Measurements from ENCODE around the gene RPL37A. TPM values are rescaled to one million over a fixed set of nuclear protein-coding genes. Genes with fewer than 3 reads are reported as not detected.
"Not testable (repeated sequence)": the region's sequence is repeated elsewhere in the genome, so short reads cannot be mapped to it uniquely, and the experiment has no call there.

Gene RPL37A
- total RNA-seq, 1 experiment from 2014 or later, result 1,405 TPM

DNA sequence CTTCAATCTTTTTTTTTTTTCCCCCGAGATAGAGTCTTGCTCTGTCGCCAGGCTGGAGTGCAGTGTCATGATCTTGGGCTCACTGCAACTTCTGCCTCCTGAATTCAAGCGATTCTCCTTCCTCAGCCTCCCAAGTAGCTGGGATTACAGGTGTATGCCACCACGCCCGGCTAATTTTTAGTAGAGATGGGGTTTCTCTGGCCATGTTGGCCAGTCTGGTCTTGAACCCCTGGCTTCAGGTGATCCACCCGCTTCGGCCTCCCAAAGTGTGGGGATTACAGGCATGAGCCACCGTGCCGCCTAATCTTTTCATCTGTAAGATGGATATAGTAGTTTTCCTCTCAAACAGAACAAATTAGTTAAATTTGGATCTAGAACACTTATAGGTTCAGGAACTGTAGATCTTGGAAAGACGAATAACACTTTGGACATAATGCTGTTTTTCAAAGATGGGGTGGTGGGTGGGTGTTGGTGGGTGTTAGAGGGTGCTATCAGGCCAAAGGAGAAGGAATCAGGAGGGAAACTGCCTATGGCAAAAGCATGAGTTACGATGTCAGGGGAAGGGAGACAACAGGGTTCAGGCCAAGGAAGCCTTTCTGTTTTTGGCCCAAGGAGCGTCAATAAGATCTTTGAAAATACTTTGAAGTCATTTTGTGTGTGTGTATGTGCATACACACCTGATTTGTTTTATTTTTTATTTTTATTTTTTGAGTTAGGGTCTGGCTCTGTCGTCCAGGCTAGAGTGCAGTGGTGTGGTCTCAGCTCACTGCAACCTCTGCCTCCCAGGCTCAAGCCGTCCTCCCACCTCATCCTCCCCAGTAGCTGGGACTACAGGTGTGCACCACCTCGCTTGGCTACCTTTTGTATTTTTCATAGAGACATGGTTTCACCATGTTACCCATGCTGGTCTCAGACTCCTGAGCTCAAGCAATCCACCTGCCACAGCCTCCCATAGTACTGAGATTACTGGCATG is 6.8 kb downstream of the RPL37A start:
- in situ Hi-C loops (cut with HindIII; ENCODE audit: low sequenced_read_pairs), result no loop called here
- no peak for DNase-seq (ENCODE audit: low spot score)

DNA sequence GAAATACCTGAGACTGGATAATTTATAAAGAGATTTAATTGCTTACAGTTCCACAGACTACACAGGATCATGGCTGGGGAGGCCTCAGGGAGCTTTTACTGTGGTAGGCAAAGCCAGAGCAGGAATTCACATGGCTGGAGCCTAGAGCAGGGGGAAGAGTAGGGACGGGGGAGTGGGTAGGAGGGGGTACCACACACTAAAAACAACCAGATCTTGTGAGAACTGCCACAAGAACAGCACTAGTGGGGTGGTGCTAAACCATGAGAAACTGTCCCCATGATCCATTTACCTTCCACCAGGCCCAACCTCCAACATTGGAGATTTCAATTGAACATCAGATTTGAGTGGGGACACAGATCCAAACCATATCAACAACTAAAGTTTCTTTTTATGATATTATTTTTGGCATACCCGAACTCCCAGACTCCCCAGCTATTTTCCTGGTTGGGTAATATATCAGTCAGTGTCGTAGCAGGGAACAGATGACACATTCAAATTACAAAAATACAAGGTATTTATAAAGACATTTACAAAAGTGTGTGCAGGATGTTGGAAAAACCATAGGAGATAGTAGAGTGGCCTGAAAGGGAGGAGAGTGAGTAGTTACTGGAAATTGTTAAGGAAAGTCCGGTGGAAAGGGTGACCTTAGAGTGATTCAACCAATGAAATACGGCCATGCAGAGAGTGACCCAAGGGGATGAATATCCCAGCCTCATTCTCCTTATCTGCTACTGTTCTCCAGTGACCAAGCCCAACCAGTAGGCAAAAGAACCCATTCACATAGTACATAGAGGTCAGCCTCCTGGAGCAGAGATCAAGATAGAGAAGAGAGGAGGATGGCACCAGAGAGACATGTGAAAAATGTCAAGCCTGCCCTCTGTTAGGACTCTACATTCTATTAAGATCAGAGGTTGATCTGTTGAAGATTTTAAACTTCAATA is 8.8 kb downstream of the RPL37A start:
- no peak for DNase-seq (ENCODE audit: low spot score)
- in situ Hi-C loops (cut with HindIII; ENCODE audit: low sequenced_read_pairs), result no loop called here

DNA sequence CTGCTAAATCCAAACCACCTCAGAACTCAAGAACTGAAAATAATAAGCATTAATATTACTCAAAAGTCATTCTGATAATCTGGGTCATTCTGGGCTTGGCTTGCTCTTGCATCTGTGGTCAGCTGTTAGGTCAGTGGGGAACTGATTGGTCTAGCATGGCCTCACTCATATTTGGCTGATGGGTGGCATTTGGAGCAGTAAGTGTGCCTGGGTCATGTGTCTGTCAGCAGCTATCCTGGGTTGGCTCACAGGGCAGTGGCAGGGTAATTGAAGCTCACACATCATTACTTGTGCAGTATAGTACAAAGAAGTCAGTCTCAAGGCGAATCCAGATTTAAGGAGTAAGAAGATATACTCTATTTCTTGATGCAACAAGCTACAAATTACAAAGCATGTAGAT is 9.6 kb downstream of the RPL37A start:
- no peak for DNase-seq (ENCODE audit: low spot score)
- in situ Hi-C loops (cut with HindIII; ENCODE audit: low sequenced_read_pairs), result no loop called here

DNA sequence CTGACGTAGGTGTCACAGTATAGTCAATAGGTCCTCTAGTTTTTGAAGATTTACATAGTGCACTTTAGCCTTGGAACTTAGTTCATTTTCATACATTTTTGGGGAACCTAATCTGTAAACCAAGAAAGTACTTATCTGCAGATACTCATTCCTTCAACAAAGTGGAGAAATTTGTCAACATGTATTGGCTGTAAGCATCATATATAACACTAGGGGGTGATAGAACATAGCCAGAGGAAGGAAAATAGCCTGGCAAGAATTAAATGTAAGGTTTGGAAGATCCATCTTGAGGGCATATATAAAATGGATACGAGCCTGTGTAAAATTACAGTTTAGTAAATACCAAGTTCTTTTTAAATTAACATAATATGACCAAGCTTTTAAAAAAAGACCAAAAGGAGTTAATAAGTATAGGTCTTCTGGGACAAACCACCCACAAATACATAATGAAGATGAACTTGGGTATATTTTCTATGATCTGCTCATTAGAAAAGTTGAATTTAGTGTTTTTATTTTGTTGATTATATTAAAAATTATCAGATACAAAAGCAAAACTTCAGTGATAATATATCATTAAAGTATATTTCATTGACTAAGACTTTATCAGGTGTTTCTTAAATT is 18.2 kb downstream of the RPL37A start:
- DNase-seq (ENCODE audit: low spot score), result peak; percentile 48
- in situ Hi-C loops (cut with HindIII; ENCODE audit: low sequenced_read_pairs), result no loop called here

DNA sequence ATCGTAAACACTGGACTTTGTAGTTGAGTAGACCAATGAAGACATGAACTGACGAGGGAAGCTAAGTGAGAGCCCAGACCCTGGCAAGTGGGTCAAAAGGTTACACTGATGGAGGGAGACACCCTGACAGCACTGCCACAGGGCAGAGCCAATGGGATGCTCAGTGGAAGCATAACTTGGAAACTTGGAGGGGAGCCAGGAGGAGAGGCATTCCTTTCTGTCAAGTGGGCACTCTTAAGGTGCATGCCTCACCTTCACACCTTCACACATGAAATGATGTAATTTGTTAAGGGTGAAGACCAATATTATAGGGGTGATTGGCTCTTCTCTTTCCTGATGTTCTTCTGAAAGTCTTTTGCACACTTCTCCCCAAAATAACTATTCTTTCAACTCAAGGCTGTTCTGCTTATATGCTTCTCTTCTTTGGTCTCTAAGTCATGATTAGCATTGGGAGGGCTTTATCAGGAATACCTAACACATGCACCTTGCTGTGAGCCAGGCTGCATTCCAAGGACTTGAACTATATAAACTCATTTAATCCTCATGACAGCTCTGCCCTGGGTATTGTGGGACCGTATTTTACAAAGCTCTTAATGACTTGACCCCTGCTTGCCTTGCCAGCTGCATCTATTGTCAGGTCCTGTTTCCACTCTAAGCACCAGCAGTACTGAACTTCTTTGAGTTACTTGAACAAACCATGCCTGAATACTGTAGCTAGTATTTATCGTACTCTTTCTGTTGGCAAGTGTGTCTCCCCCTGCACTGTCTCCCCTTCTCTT is 19.0 kb downstream of the RPL37A start:
- DNase-seq (ENCODE audit: low spot score), result no peak
- in situ Hi-C loops (cut with HindIII; ENCODE audit: low sequenced_read_pairs), result no loop called here

DNA sequence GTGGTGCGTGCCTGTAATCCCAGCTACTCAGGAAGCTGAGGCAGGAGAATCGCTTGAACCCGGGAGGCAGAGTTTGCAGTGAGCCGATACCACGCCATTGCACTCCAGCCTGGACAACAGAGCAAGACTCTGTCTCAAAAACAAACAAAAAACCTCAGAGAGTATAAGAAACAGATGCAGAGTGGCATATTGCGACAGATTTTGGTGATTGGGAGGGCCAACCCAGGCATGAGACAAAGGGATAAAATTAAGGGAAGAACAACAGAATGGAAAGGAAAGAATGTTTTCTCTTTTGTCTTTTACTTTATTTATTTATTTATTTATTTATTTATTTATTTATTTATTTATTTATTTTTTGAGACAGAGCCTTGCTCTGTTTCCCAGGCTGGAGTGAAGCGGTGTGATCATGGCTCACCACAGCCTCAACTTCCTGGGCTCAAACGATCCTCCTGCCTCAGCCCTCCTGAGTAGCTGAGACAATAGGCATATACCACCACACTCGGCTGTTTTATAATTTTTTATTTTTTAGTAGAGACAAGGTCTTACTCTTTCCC is 20.0 kb downstream of the RPL37A start:
- in situ Hi-C loops (cut with HindIII; ENCODE audit: low sequenced_read_pairs); DNase-seq (ENCODE audit: low spot score): not testable (repeated sequence)

DNA sequence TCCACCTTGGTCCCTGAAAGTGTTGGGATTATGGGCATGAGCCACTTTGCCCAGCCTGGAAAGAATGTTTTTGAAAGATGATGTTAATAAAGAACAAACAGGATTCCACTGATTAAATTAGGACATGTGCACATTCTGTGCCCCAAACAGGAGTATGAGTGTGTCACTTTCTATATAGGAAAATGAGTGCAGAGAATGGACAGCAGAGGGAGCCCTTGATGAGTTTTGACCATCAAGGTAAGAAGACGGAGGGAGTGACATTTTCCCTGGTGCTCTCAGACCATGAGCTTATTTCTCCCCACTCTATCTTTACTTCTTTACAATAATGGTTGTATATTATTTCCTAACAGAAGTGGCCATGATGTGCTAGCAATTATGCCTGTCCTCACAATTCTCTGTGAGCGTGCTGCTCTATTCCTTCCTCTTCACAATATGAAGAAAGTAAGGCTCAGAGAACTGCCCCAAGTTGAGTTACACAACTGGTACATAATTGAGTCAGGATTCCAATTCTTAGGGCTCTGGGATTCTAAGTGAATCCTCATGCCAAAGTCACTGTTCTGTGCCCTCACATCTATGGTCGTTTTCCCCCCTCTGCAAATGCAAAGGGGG is 20.6 kb downstream of the RPL37A start:
- in situ Hi-C loops (cut with HindIII; ENCODE audit: low sequenced_read_pairs), result no loop called here
- DNase-seq (ENCODE audit: low spot score), result peak; percentile 85

DNA sequence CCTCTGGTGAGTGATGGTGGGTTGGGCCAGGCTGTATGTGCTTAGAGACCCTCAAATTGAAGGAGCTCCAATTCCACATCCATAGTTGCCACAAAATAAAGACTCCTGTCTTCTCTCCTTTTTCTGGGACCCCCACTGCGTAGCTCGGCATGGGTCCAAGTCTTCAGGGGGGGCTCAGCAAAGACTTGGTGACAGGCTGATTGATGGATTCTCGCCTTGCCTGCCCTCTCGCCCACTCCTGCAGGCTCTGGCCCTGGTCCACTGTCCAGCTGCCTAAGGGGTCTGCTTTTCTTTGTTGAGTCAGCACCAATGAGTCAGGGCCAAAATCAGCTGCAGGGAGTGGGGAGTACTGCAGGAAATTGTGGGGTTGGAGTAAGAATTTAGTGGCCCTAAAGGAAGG is 21.5 kb downstream of the RPL37A start:
- no peak for DNase-seq (ENCODE audit: low spot score)
- in situ Hi-C loops (cut with HindIII; ENCODE audit: low sequenced_read_pairs), result no loop called here

DNA sequence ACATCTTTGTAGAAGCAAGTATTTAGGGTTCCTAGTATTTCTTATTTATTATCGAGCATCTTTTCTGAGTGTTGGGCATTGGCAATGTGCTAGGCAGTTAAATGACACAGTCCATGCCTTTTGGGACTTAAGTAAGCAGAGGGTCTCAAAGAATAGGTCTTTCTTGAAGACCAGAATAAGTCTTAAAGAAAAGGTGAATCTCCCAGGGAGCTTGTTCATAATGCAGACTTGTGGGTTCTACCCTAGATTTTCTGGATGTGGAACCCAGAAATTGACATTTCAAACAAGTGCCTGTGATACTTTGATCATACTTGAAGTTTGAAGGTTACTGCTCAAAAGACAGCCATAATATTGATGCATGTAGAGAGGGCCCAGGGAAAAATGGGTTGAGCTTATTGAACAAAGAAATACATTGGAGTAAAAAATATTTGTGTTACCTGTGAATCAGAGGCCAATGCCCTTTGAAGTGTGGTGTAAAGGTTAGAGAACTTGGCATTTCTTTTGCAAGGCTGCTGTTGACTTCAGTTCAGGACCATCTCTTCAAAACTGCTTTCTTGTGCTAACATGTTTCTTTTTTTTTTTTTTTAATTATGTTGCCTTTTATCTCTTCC is 24.4 kb downstream of the RPL37A start:
- DNase-seq (ENCODE audit: low spot score), result no peak
- in situ Hi-C loops (cut with HindIII; ENCODE audit: low sequenced_read_pairs), result no loop called here

DNA sequence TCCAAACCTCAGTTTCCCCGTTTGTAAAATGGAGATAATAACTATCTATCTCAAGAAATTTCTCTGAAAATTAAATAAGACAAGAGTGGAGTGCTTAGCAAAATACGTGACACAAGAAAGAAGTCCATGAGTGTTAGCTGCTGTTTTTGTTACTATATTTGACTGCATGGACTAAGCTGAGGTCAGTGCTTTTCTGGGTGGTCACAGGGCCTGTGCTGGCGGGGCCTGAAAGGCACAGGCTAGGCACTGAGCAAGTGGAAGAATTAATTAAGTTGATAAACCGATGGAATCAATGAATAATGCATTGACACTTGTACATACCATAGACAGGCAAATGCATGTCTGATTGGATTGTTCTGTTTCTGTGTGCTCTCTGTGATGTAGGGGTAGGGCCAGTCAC is 27.3 kb downstream of the RPL37A start:
- in situ Hi-C loops (cut with HindIII; ENCODE audit: low sequenced_read_pairs), result no loop called here
- no peak for DNase-seq (ENCODE audit: low spot score)

DNA sequence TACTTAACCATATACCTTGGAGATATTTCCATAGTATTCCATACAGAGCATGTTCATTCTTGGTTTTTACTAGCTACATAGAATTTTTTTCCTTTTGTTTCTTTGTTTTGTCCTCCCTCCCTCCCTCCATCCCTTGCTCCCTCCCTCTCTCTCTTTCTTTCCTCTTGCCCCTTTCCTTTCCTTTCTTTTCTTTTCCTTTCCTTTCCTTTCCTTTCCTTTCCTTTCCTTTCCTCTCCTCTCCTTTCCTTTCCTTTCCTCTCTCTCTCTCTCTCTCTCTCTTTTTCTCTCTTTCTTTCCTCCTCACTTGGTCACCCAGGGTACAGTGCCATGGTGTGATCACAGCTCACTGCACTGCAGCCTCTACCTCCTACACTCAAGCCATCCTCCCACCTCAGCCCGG is 28.3 kb downstream of the RPL37A start:
- in situ Hi-C loops (cut with HindIII; ENCODE audit: low sequenced_read_pairs), result no loop called here
- no peak for DNase-seq (ENCODE audit: low spot score)

DNA sequence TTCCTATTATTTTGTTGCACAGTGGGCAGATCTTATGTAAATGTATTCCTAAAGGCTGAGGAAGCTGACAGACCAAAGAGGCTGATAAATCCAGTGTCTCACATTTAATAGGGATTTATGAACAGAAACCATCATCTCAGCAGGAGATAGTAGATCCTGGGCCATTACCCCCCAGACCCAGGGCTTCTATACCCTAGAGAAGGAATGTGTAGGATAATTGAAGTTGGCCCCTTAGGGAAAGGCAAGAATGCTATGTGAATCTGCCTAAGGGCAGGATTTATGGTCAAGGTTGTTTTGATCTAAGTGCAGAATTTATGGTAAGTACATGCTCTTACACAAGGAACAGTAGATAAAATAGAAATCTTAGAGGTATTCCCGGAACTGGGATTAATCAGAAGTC is 29.0 kb downstream of the RPL37A start:
- DNase-seq (ENCODE audit: low spot score), result no peak
- in situ Hi-C loops (cut with HindIII; ENCODE audit: low sequenced_read_pairs), result no loop called here

DNA sequence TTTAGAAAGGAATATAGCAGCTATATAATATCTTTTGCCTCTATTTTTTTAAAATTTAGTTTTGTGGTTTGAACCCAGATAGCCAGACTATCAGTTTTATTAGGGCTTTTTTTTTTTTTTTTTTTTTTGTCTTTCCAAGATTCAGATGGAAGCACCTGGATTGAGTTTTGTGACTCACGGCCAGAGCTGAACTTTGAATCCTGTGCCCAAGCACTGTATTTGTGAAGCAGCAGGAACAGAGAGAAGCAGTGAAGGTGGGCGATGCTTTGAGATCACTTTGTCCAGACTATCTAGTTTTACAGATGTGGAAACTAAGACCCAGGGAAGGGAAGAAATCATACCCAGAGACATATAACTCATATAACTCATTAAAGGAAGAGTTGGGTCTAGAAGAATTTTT is 33.9 kb downstream of the RPL37A start:
- no peak for DNase-seq (ENCODE audit: low spot score)
- in situ Hi-C loops (cut with HindIII; ENCODE audit: low sequenced_read_pairs), result no loop called here

DNA sequence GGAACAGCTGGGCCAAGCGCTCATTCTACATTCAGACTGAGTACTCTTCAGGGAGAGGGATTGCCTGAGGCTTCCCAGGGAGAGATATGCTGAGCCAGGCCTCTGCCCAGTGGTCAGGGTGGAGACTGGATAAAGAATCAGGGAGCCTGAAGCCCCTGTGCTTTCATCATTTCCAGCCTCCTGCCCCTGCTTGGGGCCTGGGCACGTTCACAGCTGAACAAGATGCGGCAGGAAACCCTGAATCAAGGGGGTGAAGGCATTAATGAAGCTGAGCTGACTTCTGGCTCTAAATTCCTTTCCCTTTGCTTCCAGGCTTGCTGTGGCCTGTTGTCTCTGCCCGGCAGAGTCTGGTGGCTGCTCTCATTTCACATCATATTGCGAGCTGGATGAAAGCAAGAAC is 35.0 kb downstream of the RPL37A start:
- in situ Hi-C loops (cut with HindIII; ENCODE audit: low sequenced_read_pairs), result no loop called here

DNA sequence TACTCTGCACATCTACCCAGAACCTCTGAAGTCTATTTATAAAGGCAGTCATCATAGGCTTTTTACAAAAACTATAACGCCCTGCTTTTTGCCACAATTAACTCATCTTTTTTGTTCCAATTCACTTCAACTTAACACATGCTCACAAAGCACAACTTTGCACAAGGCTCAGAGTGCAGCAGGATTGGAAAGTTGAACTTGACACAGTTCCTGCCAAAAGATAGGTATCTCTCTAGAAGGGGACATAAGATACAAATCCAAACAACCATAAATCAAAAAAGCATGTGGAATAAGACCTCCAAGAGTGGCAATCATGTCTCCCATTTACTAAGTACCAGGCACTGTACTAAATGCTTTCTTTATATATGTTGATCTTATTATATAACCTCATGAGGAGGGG is 36.2 kb downstream of the RPL37A start:
- in situ Hi-C loops (cut with HindIII; ENCODE audit: low sequenced_read_pairs), result no loop called here

More for the DNA sequence above, 35.0 kb downstream of the RPL37A start:
- no peak for DNase-seq (ENCODE audit: low spot score)

DNA sequence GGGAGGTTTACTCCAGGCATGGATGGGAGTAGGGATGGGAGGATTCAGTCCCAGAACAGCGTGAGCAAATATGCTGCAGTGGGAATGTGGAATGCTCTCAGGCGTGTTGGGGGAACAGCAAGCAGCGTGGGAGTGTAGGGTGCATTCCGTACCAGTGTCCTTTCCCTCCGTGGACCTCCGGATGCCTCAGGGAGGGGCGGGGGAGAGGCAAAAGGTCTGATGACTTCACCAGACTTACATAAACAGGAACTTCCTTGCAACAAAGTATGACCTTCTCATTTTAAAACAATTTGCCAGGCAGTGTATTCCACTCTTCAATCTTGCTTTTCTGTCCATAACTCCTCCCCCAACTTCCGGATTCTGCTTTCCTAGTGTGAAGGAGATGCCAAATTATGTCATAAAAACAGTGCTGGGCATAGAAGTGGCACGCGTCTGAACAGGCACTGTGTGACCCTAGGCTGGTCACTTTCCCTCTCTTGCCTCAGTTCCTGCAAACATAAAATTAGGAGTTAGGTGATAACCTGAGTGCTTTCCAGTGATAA is 36.9 kb downstream of the RPL37A start:
- in situ Hi-C loops (cut with HindIII; ENCODE audit: low sequenced_read_pairs), result no loop called here
- DNase-seq (ENCODE audit: low spot score), result no peak

More for the DNA sequence above, 36.2 kb downstream of the RPL37A start:
- DNase-seq (ENCODE audit: low spot score), result no peak

DNA sequence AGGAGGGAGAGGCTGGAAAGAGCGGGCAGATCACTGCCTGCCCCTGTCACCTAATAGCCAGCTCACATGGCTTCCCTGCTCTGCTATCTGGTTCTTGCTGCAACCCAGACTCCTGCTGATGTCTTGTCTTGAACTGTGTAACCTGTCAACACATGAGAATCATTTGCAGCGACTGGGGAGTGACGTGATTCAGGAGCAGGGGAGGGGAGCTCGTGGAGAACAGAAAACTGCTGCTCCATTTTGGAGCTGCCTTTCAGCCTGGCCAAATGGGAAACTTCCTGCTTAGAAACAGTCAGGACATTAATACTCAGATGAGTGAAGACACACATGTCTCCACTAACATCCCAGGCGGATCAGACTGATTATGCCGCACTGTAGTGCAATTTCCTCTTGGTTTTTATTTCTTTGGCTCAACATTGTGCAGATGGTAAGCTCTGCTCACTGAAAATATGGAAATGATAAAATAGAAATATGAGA is 38.1 kb downstream of the RPL37A start:
- DNase-seq (ENCODE audit: low spot score), result peak; percentile 33
- in situ Hi-C loops (cut with HindIII; ENCODE audit: low sequenced_read_pairs), result no loop called here
